ENCODE results near the gene TIMM8B.
"Not testable (repeated sequence)": the region's sequence is repeated elsewhere in the genome, so short reads cannot be mapped to it uniquely, and the experiment has no call there.

DNA sequence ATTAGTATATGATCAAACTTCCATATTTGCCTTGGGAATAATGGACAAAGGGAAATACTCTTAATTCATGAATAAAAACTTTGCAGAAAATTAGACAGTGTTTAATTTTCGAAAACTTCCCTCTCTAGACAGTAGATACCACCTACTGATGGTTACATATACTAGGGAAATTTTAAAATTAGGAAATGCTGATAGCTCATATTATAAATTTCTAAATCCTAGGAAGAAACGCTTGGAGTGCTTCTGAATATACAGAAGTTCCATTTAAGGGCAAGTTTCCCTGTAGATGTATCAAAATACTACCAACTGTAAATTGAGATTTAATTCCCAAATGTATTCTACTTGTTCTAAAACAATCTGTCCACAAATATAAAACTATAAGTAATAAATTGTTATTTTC lies 8.7 kb upstream of the TIMM8B start:
- TF ChIP-seq EZH2 (IDR thresholded peaks at IDR 0.05; ENCODE audit: insufficient read depth, poor library complexity, severe bottlenecking); EZH2phosphoT487 (IDR thresholded peaks at IDR 0.05; ENCODE audit: insufficient read depth, low read depth): not testable (repeated sequence)

Measured in GM23248 (cell line).